Left ventricle myocardium superior (tissue), 1 donor: ENCODE data around the gene RFX6. TPM values are rescaled to one million over a fixed set of nuclear protein-coding genes. Genes with fewer than 3 reads are reported as not detected.
A peak's percentile ranks its signal among the peaks of the same experiment; 100 is the strongest.
"Not testable (repeated sequence)": the region's sequence is repeated elsewhere in the genome, so short reads cannot be mapped to it uniquely, and the experiment has no call there.

Experiments used
- ATAC-seq: fragments of 200-7000 bp; cut with Tn5 transposase; one replicate; pipeline ENCODE4 v1.9.1; 2020; ENCODE audit warnings: mild to moderate bottlenecking, moderate library complexity
- DNase-seq: peaks from one replicate; pipeline ENCODE4 v3.0.0-alpha.2; 2020
- intact Hi-C: fragments of 100-400 bp; cut with micrococcal nuclease; formaldehyde crosslinking; loops from one replicate; pipeline ENCODE4 v1.11.0; 2022
- long read RNA-seq: library from polyadenylated mRNA; unstranded; transcript quantifications from one replicate; pipeline ENCODE4 v2.0.0, GENCODE V29; 2021
- total RNA-seq: library from RNA; stranded (reverse); fragmentation: NEBNext Ultra II Directional; extraction: Animal tissue kit (Norgen Biotek cat#: 25700); gene quantifications from one replicate; pipeline ENCODE4 v1.2.1, GENCODE V29; 2021
- donor health status: DM: no; HTN: yes; CAD: no; lungs with severe emphysema.

The RFX6 gene, protein sequence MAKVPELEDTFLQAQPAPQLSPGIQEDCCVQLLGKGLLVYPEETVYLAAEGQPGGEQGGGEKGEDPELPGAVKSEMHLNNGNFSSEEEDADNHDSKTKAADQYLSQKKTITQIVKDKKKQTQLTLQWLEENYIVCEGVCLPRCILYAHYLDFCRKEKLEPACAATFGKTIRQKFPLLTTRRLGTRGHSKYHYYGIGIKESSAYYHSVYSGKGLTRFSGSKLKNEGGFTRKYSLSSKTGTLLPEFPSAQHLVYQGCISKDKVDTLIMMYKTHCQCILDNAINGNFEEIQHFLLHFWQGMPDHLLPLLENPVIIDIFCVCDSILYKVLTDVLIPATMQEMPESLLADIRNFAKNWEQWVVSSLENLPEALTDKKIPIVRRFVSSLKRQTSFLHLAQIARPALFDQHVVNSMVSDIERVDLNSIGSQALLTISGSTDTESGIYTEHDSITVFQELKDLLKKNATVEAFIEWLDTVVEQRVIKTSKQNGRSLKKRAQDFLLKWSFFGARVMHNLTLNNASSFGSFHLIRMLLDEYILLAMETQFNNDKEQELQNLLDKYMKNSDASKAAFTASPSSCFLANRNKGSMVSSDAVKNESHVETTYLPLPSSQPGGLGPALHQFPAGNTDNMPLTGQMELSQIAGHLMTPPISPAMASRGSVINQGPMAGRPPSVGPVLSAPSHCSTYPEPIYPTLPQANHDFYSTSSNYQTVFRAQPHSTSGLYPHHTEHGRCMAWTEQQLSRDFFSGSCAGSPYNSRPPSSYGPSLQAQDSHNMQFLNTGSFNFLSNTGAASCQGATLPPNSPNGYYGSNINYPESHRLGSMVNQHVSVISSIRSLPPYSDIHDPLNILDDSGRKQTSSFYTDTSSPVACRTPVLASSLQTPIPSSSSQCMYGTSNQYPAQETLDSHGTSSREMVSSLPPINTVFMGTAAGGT
- total RNA-seq = not detected
- long read RNA-seq = 0 reads

DNA sequence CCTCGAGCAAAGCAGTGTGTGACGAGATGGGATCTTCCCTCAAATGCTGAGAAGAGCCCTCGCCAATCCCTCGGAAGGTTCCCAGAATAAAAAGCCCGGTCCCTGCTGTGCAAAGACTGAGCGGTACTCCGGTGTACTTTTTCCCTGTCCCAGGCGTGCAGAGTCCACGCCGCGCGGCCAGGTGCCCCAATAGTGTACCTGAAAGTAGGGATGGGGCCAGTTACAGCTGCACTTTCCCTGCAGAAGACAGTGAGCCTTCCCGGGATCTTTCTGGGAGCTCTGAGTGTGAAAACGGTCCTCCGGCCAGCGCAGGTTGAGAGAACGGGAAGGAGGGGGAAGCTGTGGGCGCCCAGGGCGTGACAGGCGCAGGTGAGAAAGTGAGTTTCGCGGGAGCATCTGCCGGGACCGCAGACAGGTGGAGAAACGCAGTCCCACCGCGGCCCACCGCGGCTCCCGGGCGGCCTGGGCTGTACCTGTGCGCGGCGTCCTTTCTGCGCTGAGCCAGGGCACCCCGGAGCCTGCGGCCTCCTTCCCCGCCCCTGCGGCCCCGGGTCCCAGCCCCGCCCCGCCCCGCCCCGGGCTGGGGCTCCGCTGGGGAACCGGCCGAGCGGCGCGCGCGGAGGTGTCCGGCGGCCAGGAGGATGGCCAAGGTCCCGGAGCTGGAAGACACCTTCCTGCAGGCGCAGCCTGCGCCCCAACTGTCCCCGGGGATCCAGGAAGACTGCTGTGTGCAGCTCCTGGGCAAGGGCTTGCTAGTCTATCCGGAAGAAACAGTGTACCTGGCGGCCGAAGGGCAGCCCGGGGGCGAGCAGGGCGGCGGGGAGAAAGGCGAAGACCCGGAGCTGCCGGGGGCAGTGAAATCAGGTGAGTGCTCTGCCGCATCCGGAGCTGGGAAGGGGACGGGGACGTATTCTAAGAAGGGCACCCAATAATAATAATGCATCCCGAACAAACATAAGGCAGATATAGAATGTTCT is at the start of gene RFX6:
Gene RFX6 (plus strand): TSS at position 608 of the 977 bp plus-strand sequence. CDS start 34 bp downstream, at position 642.
- no peak for ATAC-seq
- intact Hi-C loops = no loop called here
- peak; percentile 24 for DNase-seq

DNA sequence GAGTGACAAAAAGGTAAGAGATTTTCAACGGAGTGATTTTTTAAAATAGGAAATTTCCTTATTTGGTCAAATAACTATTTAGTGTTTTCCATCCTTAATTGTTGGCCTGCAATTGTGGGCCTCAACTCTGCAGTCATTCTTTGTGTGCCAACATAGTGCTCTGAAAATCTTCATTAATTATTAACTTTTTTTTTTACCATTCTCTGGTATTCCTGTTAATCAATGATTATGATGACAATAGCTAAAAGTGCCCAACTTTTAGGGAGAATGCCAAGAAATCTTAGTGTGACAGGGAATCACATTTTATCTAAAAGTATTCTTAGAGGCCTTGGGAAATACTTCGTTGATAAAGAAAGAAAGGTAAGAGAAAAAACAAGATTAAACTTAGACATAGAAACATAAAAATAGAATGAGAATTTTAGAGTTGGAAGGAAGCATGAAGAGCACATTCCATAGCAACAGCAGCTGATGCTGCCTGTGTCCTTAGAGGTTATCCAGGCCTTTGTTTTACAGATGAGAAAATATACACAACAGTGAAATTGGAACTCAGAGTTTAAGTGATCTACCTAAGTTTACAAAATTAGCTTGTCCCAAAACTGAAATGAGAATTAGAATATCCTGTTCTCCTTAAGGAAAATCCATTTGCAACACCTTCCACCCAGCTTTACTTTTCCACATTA is 49.3 kb upstream of the RFX6 start:
- DNase-seq (no peak), ATAC-seq (no peak)
- intact Hi-C loops = no loop called here

DNA sequence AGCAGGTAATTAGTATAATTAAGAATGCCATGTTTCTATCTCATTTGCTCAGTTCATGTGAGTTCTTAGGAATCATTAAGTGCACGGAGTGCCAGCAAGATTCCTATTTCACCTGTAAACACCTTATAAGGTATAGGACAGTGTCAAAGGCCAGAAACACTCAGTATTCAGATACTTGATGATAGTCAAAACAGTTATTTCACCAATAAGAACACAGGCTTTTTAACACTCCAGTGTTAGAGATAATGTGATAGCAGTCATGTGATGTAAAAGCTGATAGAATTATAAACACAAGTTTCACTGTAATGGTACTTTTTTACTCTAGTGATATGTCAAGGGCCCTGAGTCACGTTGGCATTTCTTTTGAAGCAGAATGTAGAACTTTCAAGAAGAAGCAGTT is 48.1 kb upstream of the RFX6 start, which contains the start of gene GPRC6A:
Gene GPRC6A (minus strand): TSS at position 101 of the 400 bp plus-strand sequence. CDS start 70 bp downstream, at position 31.
- no peak for ATAC-seq
- intact Hi-C loops = no loop called here
- DNase-seq = no peak

DNA sequence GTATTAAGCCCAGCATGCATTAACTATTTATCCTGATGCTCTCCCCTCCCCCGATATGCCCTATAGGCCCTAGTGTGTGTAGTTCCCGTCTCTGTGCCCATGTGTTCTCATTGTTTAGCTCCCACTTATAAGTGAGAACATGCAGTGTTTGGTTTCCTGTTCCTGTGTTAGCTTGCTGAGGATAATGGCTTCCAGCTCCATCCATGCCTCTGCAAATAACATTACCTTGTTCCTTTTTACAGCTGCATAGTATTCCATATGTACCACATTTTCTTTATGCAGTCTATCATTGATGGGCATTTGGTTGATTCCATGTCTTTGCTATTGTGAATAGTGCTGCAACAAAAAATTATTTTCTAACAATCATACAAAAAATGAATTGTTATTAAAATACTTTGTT is 42.5 kb upstream of the RFX6 start:
- DNase-seq, intact Hi-C loops, ATAC-seq: not testable (repeated sequence)

DNA sequence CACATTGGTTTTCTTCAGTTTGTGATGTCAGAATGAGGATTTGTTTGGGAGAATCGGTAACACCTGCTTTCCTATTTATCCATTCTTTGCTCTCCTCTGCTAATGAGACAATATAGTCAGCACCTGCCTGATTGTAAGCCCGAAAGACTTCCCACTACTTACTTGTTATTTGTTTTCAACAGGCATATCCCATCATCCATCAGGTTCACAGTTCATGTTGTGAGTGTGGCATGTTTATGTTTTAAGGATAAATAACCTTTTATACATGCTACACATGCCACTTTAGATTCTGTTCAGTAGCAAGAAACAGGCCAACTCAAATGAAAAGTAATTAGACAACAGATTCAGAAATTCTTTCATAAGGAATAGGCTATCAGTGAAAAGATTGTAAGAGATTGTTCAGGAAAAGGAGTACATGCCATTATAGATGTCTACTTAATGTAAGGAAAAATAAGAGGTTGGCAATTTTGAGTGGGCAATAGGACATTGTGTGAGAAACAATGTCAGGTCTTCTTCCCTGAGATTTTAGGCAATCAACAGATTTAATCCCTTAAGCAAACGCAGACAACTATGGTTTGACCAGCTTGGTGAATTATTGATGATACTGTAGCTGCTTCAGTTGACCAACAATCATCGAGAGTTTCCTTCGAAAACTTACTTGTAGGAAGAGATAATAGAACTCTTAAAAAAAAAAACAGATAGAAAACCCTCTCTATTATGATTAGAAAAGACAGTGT is 40.3 kb upstream of the RFX6 start:
- DNase-seq (no peak), ATAC-seq (no peak)
- intact Hi-C loops = no loop called here

DNA sequence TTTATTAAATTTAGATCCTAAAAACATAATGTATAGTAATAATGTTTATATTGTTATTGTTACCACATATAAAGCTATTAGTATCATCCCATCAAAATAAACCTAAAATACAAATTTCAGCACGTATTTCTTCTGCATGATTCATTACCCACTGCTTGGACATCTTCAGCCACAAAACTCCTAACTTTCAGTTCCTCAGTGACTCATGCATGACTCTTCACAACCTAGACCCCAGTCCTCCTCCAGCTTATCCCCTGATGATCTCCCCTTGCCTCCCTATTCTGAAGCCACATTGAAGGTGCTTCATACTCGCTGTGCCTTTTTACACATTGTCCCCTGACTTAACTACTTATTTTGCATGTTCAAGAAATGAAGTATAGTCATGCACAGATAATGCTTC is 37.0 kb upstream of the RFX6 start:
- ATAC-seq = no peak
- intact Hi-C loops = no loop called here

DNA sequence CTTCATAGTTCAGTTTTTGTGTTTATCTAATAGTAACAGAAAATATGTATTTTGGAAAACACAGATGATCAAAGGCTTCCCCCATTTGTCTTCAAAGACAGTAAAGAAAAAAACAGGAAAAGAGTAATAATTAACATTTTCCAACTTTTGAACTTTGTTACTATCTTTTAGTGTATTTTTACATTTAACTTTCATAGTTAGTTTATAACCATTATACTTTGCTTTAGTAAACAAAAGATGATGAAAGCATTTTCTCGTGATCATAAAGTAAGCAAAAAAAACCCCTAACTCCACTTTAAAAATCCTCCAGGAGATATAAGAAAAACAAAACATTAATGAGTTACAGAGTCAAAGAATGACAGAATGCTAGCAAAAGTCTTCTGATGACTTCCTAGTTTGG is 34.6 kb upstream of the RFX6 start:
- intact Hi-C loops = no loop called here
- ATAC-seq = no peak
- DNase-seq = no peak

More for the DNA sequence above, 37.0 kb upstream of the RFX6 start:
- DNase-seq = no peak

DNA sequence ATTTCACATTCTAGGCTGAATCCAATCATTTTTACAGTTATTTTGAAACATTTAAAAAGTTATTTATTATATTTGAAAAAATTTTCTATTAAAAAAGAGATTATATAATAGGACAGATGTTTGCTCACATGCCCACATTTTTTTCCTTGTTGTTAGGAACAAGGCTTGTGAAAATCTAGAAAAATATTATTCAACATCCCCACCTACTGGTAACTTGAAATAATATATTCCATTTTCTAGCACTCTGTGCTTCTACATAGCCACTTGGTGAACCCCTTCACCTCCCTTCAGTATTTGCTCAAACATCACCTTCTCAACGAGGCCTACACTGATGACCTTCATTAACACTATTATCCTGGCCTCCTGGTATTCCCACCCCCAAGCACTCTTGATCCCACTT is 29.8 kb upstream of the RFX6 start:
- intact Hi-C loops = no loop called here
- DNase-seq (no peak), ATAC-seq (no peak)

DNA sequence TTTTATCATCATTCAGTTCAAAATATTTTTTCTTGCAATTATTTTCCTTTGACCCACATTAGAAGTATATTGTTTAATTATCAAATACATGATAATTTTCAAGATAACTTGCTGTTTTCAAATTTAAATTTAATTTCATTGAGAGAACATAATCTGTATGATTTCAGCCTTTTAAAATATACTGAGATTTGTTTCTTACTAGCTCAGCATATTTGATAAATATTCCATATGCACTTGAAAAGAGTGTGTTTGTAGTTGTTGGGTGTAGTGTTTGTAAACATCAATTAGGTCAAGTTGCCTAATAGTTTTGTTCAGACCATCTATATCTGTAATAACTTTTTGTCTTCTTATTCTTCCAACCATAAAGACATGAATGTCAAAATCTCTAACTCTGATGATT is 19.0 kb upstream of the RFX6 start:
- intact Hi-C loops = no loop called here
- ATAC-seq (no peak), DNase-seq (no peak)

DNA sequence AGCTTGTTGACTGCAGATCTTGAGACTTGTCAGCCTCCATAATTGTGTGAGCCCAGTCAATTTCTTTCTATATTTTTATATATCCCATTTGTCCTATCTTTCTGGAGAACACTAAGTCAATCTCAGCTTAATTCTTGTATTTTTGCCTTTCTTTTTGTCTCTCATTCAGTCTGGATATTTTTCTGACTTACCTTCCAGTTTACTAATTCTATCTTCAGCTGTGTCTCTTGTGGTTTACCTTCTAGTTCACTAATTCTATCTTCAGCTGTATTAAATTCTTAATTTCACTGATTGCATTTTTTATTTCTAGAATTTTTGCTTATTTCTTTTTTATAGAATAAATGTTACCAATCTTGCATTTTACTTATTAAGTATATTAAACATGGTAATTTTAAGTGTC is 17.8 kb upstream of the RFX6 start:
- intact Hi-C loops = no loop called here
- DNase-seq (no peak), ATAC-seq (no peak)

DNA sequence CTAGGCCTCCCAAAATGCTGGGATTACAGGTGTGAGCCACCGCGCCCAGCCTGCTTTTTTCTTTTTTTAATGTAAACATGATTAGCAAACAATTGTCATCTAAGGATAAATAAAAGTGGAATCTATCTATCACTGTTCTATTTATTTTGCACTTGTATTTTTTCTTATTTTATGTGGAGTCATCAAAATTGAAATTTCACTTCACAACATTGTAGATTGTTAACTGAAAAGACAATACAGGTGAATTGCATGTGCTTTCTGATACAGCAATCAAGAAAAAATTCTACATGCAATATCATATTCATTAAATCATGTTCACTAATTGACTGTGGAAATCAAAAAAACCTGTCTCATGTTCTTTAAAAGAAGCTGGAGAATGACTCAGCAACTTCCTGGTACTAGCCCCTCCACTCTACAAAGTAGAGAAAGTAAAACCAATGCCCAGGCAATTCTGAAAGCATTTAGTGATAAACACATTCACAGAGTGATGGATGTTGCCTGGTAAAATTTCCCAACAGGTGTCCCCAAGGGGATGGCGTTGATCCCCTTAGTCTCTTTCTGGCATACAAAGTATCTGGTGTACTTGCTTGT is 10.7 kb upstream of the RFX6 start:
- ATAC-seq (no peak), DNase-seq (no peak)
- intact Hi-C loops = no loop called here

DNA sequence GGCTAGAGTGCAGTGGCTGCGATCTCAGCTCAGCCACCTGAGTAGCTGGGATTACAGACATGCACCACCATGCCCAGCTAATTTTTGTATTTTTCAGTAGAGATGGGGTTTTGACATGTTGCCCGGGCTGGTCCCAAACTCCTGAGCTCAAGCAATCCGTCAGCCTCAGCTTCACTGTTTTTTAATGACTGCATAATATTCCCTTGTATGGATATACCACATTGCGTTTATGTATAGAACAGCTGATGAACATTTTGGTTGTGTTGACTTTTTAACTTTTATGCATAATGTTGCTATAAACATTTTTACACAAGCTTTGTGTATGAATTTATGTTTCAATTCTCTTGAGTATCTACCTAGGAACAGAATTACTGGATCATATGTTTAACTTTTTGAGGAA is 4.3 kb upstream of the RFX6 start:
- intact Hi-C loops = no loop called here
- ATAC-seq (no peak), DNase-seq (no peak)

DNA sequence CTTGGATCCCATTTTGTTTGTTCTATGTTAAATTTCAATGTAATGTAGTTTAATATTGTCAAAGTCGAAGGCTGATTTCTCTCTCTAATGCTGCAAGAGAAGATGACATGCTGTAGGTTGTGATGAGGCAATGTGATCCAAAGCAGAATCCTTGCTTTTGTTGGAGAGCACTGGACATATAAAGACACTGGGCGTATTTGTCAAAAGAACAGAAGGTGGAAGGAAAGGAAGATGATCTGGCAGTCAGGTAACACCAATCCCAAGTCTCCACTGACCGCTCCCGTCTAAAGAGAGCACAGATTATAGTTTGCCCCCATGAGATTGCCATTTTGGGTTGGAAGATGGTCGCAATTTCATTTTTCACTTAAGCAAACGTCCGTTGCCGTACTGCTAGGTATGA is 935 bp upstream of the RFX6 start:
- intact Hi-C loops = no loop called here
- DNase-seq (no peak), ATAC-seq (no peak)

DNA sequence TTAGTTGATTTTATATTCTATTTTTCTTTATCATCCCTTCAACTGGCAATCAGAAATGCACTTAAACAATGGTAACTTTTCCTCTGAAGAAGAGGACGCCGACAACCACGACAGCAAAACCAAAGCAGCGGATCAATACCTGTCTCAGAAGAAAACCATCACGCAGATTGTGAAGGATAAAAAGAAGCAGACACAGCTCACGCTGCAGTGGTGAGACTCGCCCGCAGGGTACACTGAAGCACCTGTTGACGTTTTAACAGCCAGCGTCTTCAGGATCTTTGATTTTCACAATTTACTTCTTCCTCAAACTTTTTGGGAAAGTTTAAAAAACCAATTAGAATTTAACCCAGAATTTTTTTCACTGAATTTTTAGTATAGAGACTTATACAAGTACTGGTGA is 701 bp downstream of the RFX6 start:
- intact Hi-C loops = no loop called here
- ATAC-seq (no peak), DNase-seq (no peak)

DNA sequence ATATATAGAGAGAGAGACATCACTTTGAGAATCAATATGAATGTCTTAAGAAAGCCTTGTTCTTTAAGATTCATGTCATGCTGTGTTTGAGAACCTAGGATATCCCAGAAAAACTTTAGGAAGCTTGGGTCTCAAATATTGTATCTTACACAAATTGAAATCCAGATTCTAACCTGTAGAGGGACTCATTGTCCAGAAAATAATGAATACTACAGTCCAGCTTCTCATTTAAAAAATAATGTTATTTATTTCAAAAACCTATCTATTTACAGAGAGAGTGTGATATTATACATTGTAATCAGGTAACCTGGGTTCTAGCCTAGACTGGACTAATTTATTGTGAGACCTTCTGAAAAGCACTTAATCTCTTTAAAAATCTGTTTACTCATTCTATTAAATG is 4.2 kb downstream of the RFX6 start:
- intact Hi-C loops = no loop called here
- no peak for DNase-seq
- no peak for ATAC-seq

DNA sequence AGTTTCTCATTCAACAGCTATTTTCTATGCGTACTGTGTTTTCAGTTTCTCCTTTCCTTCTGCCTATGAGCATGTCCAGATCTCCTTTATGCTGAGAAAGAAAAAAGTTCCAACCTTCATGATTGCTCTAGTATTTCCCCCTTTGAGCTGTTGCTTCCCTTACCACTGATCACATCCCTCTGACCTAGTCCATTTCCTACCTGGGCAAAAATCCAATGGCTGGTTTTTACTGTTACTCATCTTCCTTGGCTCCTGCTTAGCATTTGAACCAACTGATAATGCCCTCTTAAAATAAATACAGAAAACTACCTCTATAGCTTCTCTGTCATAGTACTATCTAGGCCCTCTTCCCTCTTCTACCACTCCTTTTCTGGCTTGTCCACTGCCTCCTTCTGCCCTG is 6.0 kb downstream of the RFX6 start:
- DNase-seq (no peak), ATAC-seq (no peak)
- intact Hi-C loops = no loop called here

DNA sequence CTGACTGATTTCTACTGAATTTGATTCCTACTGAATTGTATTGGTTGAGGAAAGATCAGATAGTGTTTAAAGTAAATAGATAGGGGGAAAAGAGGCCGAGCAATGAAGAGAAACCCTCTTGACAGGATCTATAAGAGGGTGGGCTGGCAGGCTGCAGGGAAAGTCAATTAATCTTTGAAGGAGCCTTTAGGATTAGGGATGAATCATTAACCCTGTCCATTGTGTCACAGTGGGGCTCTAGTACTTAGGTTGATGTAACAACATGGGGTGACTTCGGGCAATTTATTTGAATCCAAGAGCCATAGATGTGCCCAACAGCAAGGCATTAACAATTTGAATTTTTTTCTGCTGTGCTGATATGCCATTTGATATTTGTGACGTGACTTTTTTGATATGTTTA is 7.5 kb downstream of the RFX6 start:
- no peak for DNase-seq
- no peak for ATAC-seq
- intact Hi-C loops = no loop called here

DNA sequence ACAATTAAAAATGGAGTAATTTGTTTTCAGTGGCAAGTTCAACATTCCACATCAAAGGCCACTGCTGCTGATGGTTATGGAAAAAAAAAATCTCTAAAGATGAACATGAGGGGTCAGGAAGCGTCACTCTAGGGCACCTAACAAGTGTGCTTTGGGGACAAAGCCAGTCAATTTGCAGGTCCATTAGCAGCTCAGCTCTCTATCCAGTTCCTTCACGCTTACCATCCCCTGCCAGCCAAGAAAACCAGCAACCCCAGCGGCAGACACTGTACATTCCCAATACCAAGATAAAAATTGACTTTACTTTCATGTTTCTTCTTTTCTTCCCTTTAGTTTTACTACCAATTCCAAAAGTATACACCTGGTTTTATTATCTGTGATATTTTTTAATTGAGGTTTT is 10.1 kb downstream of the RFX6 start:
- DNase-seq = no peak
- intact Hi-C loops = no loop called here

More for the DNA sequence above, 10.1 kb downstream of the RFX6 start:
- no peak for ATAC-seq
